ENCODE measurements around the gene R3HDML. TPM values are rescaled to one million over a fixed set of nuclear protein-coding genes. Genes with fewer than 3 reads are reported as not detected.

R3HDML gene
- total and polyA plus RNA-seq, 9 of the 15 experiments (the other 6 are each of a cell fraction or from before 2014, with no cell fraction given) = not detected

DNA sequence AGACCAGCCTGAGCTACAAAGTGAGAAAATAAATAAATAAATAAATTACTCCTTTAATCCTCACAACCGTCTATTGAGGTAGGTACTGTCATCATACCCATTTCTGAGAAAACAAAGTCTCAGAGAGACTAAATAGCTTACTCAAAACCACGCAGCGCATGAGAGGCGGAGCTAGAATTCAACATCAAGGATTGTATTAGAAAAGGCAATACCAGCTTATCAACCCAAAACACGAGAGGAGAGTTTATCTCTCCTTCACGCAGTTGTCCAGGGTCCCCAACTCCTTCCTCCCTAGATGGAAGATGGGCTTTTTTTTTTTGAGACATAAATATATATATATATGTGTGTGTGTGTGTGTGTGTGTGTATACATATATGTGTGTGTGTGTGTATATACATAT is 30.9 kb downstream of the R3HDML start:
- H3K4me3 ChIP-seq = no peak overlapping the region
- no peaks in the 10 kb centered on the region for H3K9me1 ChIP-seq (ENCODE audit: control insufficient read depth, insufficient read depth, low read length)
- H3K4me2 ChIP-seq (ENCODE audit: insufficient read depth, low read length) = no peak overlapping the region
- no peaks in the 10 kb centered on the region for H3K36me3 ChIP-seq (ENCODE audit: control insufficient read depth, insufficient read depth, low read length)
- H3K27ac ChIP-seq (ENCODE audit: extremely low read depth, low read depth, low read length) = no peak overlapping the region
- no peaks in the 10 kb centered on the region for H3K9me3 ChIP-seq (replicated peaks; ENCODE audit: control insufficient read depth, insufficient read depth, low read depth, low read length)
- TF ChIP-seq ZFX (CRISPR knock-in tag; IDR thresholded peaks at IDR 0.05) = no peak
- TF ChIP-seq CBFA2T3 (IDR thresholded peaks at IDR 0.05) = 0 out of 2 replicates have a peak, but pooled peaks have one; percentile 5
- no peak for TF ChIP-seq POLR2B (IDR thresholded peaks at IDR 0.05; ENCODE audit: low read depth, partially characterized antibody)
- intact Hi-C loops (cut with micrococcal nuclease) (no loop called here), in situ Hi-C loops (cut with MboI) (no loop called here)
- no peaks in the 10 kb centered on the region for H3K79me2 ChIP-seq (ENCODE audit: control insufficient read depth, insufficient read depth, low read length)
- no peak overlapping the region for H2AFZ ChIP-seq (ENCODE audit: low read depth, low read length)
- BruUV-seq (replicated peaks) = no TSS peak
- no peak for FAIRE-seq
- peak in 2 of 4 experiments; percentile 9 to 12 for DNase-seq (ENCODE audit: extremely low read depth in 1 of 4, low spot score in 3 of 4)
- CTCF ChIA-PET (ENCODE audit: low intra/inter-chr PET ratio) = no interaction called here
- no peaks in the 10 kb centered on the region for H4K20me1 ChIP-seq (replicated peaks; ENCODE audit: control insufficient read depth, insufficient read depth, low read length)
- H3K27me3 ChIP-seq (ENCODE audit: control insufficient read depth in 2 of 2, insufficient read depth in 2 of 2, low read length in 2 of 2) = peaks cover 0 to 6% of the 10 kb centered on the region in 2 experiments; a peak in 1 of 5 replicates
- H3K9ac ChIP-seq (ENCODE audit: insufficient read depth in 1 of 2, low read depth in 2 of 2, low read length in 2 of 2) = no peak overlapping the region
- no peaks in the 10 kb centered on the region; a peak in 1 of 5 replicates for H3K4me1 ChIP-seq (replicated peaks in 1 of 2; ENCODE audit: control insufficient read depth in 2 of 2, insufficient read depth in 2 of 2, low read length in 2 of 2)
- WGBS (ENCODE audit: insufficient coverage, low coverage, missing lambda C conversion rate) = 4% methylated on average over 6 of the region's 6 CpGs
- POLR2A ChIA-PET = interaction anchor here (0.6 kb wide), 2 partner anchors 104 to 133 kb away, joined by 3 read pairs; no protein-coding TSS in a partner anchor
- no peak for ATAC-seq

- POLR2A ChIA-PET = interaction anchor here (0.6 to 0.7 kb wide), 3 partner anchors 11 to 793 kb away, joined by 3 read pairs; no protein-coding TSS in a partner anchor
- Histone ChIP-seq H4K20me1 (replicated peaks; ENCODE audit: control insufficient read depth, insufficient read depth, low read length) (no peaks in the 10 kb centered on the region), H3K4me1 (replicated peaks in 1 of 2; ENCODE audit: control insufficient read depth in 2 of 2, insufficient read depth in 2 of 2, low read length in 2 of 2) (no peaks in the 10 kb centered on the region; a peak in 1 of 5 replicates), H2AFZ (ENCODE audit: low read depth, low read length) (0 out of 2 replicates have a peak overlapping the region, but pooled peaks have one; percentile 32), H3K9ac (ENCODE audit: insufficient read depth in 1 of 2, low read depth in 2 of 2, low read length in 2 of 2) (peak overlapping the region in 1 of 2 experiments; percentile 22; a peak in 1 of 4 replicates), H3K9me3 (replicated peaks; ENCODE audit: control insufficient read depth, insufficient read depth, low read depth, low read length) (no peaks in the 10 kb centered on the region), H3K79me2 (ENCODE audit: control insufficient read depth, insufficient read depth, low read length) (no peaks in the 10 kb centered on the region), H3K27me3 (ENCODE audit: control insufficient read depth in 2 of 2, insufficient read depth in 2 of 2, low read length in 2 of 2) (peaks cover 4 to 11% of the 10 kb centered on the region in 2 experiments; a peak in 3 of 5 replicates), H3K9me1 (ENCODE audit: control insufficient read depth, insufficient read depth, low read length) (no peaks in the 10 kb centered on the region), H3K27ac (ENCODE audit: extremely low read depth, low read depth, low read length) (no peak overlapping the region), H3K4me2 (ENCODE audit: insufficient read depth, low read length) (no peak overlapping the region), H3K36me3 (ENCODE audit: control insufficient read depth, insufficient read depth, low read length) (no peaks in the 10 kb centered on the region), H3K4me3 (no peak overlapping the region)
- FAIRE-seq (no peak), ATAC-seq (no peak), DNase-seq (ENCODE audit: extremely low read depth in 1 of 4, low spot score in 3 of 4) (no peak)
- in situ Hi-C loops (cut with MboI) = no loop called here
- no TSS peak for BruUV-seq (replicated peaks)
- CTCF ChIA-PET (ENCODE audit: low intra/inter-chr PET ratio) = no interaction called here
- 28% methylated on average over 9 of the region's 9 CpGs for WGBS (ENCODE audit: insufficient coverage, low coverage, missing lambda C conversion rate)
- intact Hi-C loops (cut with micrococcal nuclease) = no loop called here
- no peak for TF ChIP-seq HNRNPLL (IDR thresholded peaks at IDR 0.05; ENCODE audit: low read depth, low read length, poor library complexity, severe bottlenecking)
- no peak for TF ChIP-seq ZNF408 (CRISPR knock-in tag; IDR thresholded peaks at IDR 0.05; ENCODE audit: low read depth)
- no peak for TF ChIP-seq BHLHE40 (IDR thresholded peaks at IDR 0.05; ENCODE audit: low read length)
- no peak for TF ChIP-seq ETS1 (conservative IDR thresholded peaks at IDR 0.05; ENCODE audit: control insufficient read depth, low read depth, low read length)
- no peak for TF ChIP-seq MCM3 (IDR thresholded peaks at IDR 0.05)
- no peak for TF ChIP-seq KLF6 (CRISPR knock-in tag; IDR thresholded peaks at IDR 0.05; ENCODE audit: borderline replicate concordance)
- no peak for TF ChIP-seq SIN3A (IDR thresholded peaks at IDR 0.05; ENCODE audit: borderline replicate concordance in 2 of 2, control insufficient read depth in 1 of 2, low read depth in 2 of 2, low read length in 2 of 2)
- no peak for TF ChIP-seq SNIP1 (IDR thresholded peaks at IDR 0.05; ENCODE audit: low read depth)
- TF ChIP-seq NFE2 (IDR thresholded peaks at IDR 0.05; ENCODE audit: low read depth) = no peak
These were observed 33.9 kb downstream of the R3HDML start for GRCh38 chr20:44370639-44371218.

Measured in K562 (cell line).